Activated naive CD8-positive, alpha-beta T cell treated with anti-CD3 and anti-CD28 coated beads, Interleukin-2, amount 50 U/mL, for 16 hours (primary cell): ENCODE data around the gene LEUTX.
"Not testable (repeated sequence)": the region's sequence is repeated elsewhere in the genome, so short reads cannot be mapped to it uniquely, and the experiment has no call there.

ENCODE experiments used
- DNase-seq: peaks from one replicate; pipeline ENCODE4 v3.0.0-alpha.2; 2020; ENCODE audit warnings: low read depth, low spot score

The LEUTX gene

GRCh38 chr19:39778763-39779162 lies at the start of gene LEUTX:
TSS of gene LEUTX (plus strand) at chr19:39778854. CDS start at chr19:39778921, 67 bp downstream.
- DNase-seq: no peak

- no peak for DNase-seq
Observed at GRCh38 chr19:39729594-39729993, 49.1 kb upstream of the LEUTX start.

GRCh38 chr19:39731685-39732084 lies 47.0 kb upstream of the LEUTX start:
- DNase-seq: no peak

GRCh38 chr19:39733841-39734240 lies 44.8 kb upstream of the LEUTX start:
- DNase-seq: no peak

- DNase-seq: no peak
Observed at GRCh38 chr19:39735688-39736087, 43.0 kb upstream of the LEUTX start.

GRCh38 chr19:39736088-39736487 lies 42.6 kb upstream of the LEUTX start:
- DNase-seq: no peak

GRCh38 chr19:39737351-39737750 lies 41.3 kb upstream of the LEUTX start:
- DNase-seq: no peak

GRCh38 chr19:39737891-39738290 lies 40.8 kb upstream of the LEUTX start, which contains the start of gene CLC:
TSS of gene CLC (minus strand) at chr19:39738029. CDS start at chr19:39737952, 77 bp downstream.
- DNase-seq: no peak

GRCh38 chr19:39738814-39739213 lies 39.8 kb upstream of the LEUTX start:
- no peak for DNase-seq

GRCh38 chr19:39740395-39740794 lies 38.3 kb upstream of the LEUTX start:
- DNase-seq: no peak

GRCh38 chr19:39745643-39746042 lies 33.0 kb upstream of the LEUTX start:
- no peak for DNase-seq

- no peak for DNase-seq
Observed at GRCh38 chr19:39746836-39747529, 31.7 kb upstream of the LEUTX start.

- DNase-seq: no peak
Observed at GRCh38 chr19:39749981-39750380, 28.7 kb upstream of the LEUTX start.

- no peak for DNase-seq
Observed at GRCh38 chr19:39752390-39752789, 26.3 kb upstream of the LEUTX start.

- no peak for DNase-seq
Observed at GRCh38 chr19:39752795-39753194, 25.9 kb upstream of the LEUTX start.

- no peak for DNase-seq
Observed at GRCh38 chr19:39754544-39754943, 24.1 kb upstream of the LEUTX start.

- no peak for DNase-seq
Observed at GRCh38 chr19:39754971-39755370, 23.7 kb upstream of the LEUTX start.

- DNase-seq: no peak
Observed at GRCh38 chr19:39759457-39760184, 19.0 kb upstream of the LEUTX start.

GRCh38 chr19:39761851-39762250 lies 16.8 kb upstream of the LEUTX start:
- DNase-seq: not testable (repeated sequence)

GRCh38 chr19:39765091-39766076 lies 13.3 kb upstream of the LEUTX start:
- DNase-seq: no peak

- DNase-seq: no peak
Observed at GRCh38 chr19:39768334-39768733, 10.3 kb upstream of the LEUTX start.

- no peak for DNase-seq
Observed at GRCh38 chr19:39768786-39769185, 9.9 kb upstream of the LEUTX start.
